Stimulated activated naive CD8-positive, alpha-beta T cell treated with anti-CD3 and anti-CD28 coated beads, Interleukin-15, Interleukin-2, amounts not matched to agents 100 U/mL and 50 U/mL, for 24 hours (primary cell): ENCODE data around the gene KLK15.
A peak's percentile ranks its signal among the peaks of the same experiment; 100 is the strongest.

Experiments
- ATAC-seq: fragments of 150-1000 bp; cut with Tn5 transposase; one replicate; pipeline ENCODE4 v1.10.0; 2021
- DNase-seq: peaks from one replicate; pipeline ENCODE4 v3.0.0; 2021

Gene KLK15

DNA sequence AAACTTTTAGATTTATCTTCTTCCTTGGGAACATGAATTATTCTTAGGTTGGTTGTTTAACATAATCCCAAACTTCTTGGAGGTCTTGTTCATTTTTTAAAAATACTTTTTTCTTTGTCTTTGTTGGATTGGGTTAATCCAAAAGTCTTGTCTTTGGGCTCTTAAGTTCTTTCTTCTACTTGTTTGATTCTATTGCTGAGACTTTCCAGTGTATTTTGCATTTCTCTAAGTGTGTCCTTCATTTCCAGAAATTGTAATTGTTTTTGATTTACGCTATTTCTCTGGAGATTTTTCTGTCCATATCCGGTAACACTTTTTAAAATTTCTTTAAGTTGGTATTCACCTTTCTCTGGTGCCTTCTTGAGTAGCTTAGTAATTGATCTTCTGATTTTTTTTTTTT is 9.8 kb upstream of the KLK15 start:
- no peak for DNase-seq
- no peak for ATAC-seq

DNA sequence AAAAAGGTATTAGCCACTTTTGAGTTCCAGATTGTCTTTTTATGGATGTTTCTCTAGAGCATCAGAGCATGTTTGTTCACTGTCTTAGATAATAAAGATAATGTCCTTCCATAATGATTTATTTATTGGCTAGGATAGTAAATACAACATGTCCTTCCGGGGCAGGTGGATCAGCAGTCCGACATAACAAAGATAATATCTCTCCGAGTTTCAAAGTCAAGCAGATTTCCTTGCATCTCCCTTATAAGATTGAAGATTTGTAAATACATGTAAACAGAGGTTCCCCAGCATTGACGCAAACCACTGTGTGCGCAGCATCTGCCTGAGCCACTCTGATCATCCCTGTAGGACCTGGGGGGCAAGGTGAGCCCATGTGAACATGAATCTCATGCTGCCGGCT is 8.8 kb upstream of the KLK15 start:
- no peak for DNase-seq
- ATAC-seq = no peak

DNA sequence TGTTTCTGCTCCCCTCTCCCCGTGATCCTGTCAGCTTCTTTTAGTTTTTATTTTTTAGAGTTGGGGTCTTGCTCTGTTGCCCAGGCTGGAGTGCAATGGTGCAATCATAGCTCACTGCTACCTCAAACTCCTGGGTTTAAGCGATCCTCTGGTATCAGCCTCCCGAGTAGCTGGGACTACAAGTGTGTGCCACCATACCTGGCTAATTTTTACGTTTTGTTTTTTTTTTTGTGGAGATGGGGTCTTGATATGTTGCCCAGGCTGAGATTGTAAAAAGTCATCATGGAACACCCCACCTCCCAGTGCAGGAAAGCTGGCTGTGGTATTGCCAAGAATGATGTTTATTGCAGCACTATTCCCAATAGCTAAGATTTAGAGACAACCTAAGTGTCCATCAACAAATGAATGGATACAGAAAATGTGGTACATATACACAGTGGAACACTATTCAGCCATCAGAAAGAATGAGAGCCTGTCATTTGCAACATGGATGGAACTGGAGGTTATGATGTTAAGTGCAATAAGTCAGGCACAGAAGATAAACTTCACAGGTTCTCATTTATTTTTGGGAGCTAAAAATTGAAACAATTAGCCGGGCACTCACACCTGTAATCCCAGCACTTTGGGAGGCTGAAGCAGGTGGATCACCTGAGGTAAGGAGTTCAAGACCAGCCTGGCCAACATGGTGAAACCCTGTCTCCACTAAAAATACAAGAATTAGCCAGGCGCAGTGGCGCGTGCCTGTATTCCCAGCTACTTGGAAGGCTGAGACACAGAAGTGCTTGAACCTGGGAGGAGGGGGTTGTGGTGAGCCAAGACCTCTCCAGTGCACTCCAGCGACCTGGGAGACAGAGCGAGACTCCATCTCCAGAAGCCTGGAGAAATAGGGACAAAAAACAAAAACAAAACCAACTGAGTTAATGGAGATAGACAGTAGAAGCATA is 6.6 kb upstream of the KLK15 start:
- DNase-seq (no peak), ATAC-seq (no peak)

- ATAC-seq (no peak), DNase-seq (no peak)
These were observed 4.9 kb upstream of the KLK15 start for GRCh38 chr19:50838239-50838638.

DNA sequence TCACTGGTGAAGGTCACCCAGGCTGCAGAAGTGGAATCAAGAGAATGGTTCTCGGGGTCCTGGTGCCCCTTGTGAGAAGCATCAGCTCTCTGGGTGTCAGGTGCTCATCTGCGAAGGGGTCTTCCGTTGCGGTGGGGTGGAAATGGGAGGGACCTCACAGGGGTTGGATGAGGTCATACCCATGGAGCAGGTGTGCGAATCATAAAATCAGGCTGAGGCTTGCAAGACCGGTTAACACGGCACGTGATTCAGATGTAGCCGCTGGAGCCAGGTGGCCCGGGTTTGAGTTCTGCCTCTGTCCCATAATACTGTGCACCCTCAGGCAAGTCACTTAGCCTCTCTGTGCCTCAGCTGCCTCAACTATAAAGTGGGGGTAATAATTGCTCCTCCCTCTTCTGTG is 3.9 kb upstream of the KLK15 start:
- no peak for ATAC-seq
- no peak for DNase-seq

DNA sequence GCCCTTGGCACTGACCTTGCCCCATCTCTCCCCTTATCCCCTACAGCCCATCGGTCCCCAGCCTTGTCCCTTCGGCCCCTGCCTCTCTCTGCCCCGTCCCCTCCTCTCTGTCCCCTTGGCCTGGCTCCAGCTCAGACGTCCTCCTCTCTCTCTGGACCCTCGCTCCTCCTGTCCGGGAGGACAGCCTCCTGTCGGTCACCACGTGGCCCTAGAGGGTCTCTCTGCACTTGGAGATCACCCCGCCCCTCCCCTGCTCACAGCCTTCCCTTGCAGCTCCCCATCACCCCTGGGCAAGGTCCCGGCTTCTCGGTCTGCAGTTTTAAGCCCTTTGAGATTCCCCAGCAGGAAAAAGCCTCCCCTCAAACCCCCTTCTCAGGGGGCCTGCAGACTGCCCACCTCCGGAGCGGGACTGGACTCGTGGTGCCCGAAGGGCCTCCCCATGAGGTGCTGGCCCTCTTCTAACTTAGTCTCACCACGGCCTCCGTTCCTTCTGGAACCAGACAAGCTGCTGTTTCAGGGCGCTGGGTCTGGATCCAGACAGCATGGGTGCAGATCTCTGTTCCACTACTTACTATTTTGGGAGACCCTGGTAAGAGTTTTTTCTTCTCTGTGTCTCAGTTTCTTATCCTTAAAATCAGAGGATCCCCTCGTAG is 3.3 kb upstream of the KLK15 start:
- no peak for ATAC-seq

DNA sequence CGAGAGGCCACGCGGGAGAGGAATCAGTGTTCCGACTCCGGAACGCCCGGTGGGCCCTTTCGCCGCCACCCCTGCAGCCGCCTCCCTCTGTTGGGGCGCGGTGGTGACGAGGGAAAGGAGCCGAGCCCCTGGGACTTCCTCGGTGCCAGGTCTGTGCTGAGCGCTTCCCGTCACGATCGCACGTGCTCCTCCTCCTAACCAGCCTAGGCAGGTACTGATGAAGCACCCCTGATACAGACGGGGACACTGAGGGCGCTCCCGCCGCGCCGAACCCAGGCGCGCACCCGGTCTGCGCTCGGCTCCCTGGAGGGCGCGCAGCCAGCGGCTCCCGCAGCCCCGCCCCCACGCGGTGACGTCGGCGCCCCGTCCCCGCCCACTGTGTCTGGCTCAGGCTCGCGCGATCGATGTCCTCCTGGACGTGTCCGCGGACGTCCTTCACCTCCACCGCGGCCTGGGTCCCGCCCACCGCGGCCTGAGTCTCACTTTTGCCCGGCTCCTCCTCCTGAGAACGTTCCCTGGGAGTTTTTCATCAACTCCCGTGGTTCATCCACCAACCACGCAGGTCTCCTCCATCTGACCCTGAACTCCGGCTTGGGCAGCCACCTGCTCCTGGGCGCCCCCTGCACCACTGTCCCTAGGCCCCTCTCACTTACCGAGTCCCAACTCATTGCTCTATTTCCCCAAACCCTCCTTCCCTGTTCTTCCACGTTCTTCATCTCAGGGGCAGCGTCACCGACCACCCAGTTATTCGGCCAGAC is 2.6 kb upstream of the KLK15 start:
- DNase-seq (peak; percentile 86), ATAC-seq (peak; percentile 89)

More for the DNA sequence above, 3.3 kb upstream of the KLK15 start:
- no peak for DNase-seq

GRCh38 chr19:50835103-50835784 is 1.9 kb upstream of the KLK15 start:
- DNase-seq = no peak
- no peak for ATAC-seq

DNA sequence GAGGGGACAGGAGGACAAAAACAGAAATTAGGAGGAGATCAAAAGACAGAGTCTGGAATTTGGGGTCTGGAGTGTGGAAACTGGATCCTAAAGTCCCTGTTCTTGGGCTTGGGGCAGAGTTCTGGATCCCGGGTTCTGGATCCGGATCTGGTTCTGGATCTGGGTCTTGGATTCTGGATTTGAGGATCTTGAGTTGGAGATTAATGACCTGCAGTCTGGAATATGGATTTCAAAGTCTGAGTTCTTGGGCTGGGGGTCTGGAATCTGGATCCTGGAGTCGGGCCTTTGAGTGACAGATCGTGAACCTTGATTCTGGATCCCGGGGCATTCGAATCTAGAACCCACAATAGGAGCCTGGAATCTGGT is 411 bp upstream of the KLK15 start:
- ATAC-seq = no peak
- DNase-seq = no peak

- DNase-seq (no peak), ATAC-seq (no peak)
These were observed 708 bp downstream of the KLK15 start for GRCh38 chr19:50832666-50833065.

DNA sequence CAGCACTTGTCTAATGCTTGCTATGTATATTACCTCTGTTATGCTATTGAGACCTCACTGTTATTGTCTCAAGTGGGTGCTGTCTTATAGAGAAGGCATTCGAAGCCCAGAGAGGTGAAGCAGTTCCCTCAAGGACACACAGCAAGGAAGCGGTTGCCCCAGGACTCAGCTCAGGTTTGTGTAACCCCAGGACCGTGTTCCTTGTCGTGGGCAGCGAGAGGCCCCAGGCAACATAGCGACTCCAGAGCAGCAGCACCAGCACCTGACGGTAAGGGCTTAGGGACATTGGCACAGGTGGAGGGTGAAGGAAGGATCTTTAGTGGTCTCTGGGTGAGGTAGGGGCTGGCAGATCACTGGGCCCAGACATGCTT is 2.4 kb downstream of the KLK15 start:
- no peak for ATAC-seq
- no peak for DNase-seq

- DNase-seq = no peak
- peak; percentile 30 for ATAC-seq
These were observed 2.9 kb downstream of the KLK15 start for GRCh38 chr19:50830266-50831025.

DNA sequence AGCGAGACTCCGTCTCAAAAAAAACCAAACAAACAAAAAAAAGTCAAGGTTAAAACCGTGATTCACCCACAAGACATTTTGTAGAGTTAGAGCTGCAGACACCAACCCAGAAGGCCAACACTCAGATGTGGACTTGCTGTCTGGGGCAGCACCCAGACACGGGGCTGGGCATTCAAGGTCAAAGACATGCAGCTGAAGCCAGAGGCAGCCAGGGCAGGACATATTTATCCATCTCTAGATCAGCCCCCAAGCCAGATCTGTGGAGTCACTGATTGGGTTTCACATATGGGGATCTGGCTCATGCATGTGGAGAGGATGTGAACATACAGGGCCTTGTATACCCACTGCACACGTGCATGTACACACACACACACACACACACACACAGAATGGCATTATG is 3.6 kb downstream of the KLK15 start:
- DNase-seq (no peak), ATAC-seq (no peak)

DNA sequence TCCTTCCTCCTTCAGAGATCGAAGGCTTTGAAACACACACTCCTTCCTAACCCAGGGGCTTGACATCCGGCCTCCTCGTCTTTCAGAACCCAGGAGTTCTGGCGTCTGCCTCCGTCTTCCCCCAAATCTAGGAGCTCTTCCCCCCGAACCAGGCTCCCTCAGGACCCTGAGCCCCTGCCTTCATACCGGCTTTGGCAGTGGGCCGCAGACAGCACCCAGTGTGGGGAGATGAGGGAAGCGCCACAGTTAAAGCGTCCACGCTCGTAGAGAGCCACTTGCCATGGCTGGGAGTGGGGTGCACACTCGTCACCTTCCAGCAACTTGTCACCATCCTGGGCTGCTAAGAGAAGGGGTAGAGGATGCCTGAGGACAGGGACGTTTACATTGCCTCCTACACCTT is 5.9 kb downstream of the KLK15 start:
- no peak for DNase-seq

DNA sequence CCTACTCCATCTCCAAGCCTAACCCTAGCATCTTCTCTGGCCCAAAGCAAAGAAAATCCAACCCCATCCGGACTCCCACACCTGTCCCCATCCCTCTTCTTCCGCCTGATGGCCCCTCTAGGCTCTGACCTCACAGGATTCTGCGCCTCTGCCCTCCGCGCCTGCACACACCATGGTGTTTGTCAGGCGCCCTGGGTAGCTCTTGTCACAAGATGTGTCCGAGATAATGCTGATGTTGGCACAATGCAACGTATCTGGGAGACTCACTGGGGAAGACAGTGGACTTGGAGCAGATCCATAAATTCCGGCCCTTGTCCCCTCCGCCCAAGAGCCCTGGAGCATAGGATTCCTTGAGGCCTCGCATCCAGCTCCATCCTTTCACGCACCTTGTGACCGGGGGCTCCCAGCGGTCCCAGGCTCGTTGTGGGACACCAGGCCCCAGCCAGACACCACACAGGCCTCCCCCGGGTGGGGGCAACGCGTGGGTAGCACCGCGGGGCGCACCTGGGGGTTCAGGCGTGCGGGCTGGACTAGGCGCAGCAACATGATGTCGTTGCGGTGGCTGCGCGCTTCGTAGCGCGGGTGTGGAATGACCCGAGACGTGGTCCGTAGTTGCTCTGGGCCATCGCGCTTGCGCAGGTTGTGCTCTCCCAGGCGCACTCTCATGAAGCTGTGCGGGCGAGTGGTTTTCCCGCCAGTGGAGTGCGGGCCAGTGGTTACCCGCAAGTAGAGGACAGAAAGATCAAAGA is 6.7 kb downstream of the KLK15 start:
- ATAC-seq (no peak), DNase-seq (no peak)

More for the DNA sequence above, 5.9 kb downstream of the KLK15 start:
- no peak for ATAC-seq

- no peak for DNase-seq
- no peak for ATAC-seq
These were observed 9.9 kb downstream of the KLK15 start, which contains the start of gene KLK1 for GRCh38 chr19:50823389-50824042. Gene KLK1, minus strand, starts transcription at chr19:50823787. Its CDS starts 39 bp downstream, at chr19:50823748.

GRCh38 chr19:50822661-50823208 is 10.6 kb downstream of the KLK15 start:
- ATAC-seq (no peak), DNase-seq (no peak)

DNA sequence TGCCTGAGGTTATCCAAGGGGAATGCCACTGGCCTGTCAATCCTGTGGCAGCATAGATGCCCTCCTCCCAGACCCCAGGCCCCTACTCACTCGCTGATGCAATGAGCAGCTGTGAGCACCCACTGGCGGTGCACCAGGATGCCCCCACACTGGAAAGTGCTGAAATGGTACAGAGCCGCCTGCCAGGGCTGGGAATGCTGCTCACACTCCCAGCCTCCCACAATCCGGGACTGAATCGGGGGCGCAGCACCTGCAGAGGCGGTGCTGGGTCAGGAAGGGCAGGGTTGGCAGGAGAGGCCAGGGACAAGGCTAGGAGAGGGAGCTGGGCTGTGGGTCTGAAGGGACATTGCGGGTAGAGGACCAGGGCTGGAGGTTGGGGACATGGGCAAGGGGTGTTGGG is 11.8 kb downstream of the KLK15 start:
- DNase-seq (no peak), ATAC-seq (no peak)

DNA sequence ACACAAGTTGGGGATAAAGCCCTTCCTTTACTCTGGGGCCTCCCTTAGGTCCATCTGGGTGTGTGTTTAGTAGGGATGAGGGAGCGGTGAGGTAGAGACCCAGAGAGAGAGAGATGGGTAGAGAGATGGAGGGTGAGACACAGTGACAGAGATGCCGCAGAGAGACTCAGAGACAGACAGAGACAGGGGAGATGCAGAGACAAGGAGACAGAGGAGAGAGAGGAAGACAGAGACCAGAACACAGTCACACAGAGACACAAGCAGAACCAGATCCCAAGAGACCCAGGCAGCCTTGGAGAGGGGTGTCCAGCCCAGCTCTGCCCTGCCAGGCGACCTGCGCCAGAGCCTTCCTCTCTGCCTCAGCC is 12.1 kb downstream of the KLK15 start:
- ATAC-seq (no peak), DNase-seq (no peak)
